ENCODE measurements around the gene MYMK. TPM values are rescaled to one million over a fixed set of nuclear protein-coding genes. Genes with fewer than 3 reads are reported as not detected.

MYMK gene
- total RNA-seq, 4 donors from 2014 or later: not detected

DNA sequence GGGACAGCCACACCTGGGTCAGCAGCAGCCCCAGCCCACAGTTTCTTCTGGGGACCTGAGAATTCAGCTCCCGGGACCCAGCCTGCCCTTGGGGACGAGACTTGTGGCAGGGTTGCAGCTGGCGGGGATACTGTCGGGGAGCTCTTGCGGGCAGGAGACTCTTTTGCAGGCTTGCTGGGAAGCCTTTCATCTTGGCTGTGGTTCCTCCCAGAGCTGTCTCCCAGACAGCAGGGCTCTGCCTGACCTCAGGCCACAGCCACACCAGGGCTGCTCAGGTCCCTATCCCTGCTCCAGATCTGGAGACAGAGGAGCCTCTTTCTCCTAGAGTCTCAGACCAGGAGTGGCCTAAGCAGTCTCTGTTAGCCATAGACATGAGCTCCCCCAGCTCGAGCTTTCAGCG is 4.7 kb upstream of the MYMK start:
- DNase-seq (ENCODE audit: low spot score) (no peak), ATAC-seq (ENCODE audit: low FRiP score) (no peak)
- TF ChIP-seq, protein P1, sequence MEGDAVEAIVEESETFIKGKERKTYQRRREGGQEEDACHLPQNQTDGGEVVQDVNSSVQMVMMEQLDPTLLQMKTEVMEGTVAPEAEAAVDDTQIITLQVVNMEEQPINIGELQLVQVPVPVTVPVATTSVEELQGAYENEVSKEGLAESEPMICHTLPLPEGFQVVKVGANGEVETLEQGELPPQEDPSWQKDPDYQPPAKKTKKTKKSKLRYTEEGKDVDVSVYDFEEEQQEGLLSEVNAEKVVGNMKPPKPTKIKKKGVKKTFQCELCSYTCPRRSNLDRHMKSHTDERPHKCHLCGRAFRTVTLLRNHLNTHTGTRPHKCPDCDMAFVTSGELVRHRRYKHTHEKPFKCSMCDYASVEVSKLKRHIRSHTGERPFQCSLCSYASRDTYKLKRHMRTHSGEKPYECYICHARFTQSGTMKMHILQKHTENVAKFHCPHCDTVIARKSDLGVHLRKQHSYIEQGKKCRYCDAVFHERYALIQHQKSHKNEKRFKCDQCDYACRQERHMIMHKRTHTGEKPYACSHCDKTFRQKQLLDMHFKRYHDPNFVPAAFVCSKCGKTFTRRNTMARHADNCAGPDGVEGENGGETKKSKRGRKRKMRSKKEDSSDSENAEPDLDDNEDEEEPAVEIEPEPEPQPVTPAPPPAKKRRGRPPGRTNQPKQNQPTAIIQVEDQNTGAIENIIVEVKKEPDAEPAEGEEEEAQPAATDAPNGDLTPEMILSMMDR (IDR thresholded peaks at IDR 0.05): no peak

- no peak for ATAC-seq (ENCODE audit: low FRiP score)
- no peak for DNase-seq (ENCODE audit: low spot score)
- TF ChIP-seq, protein P1 (IDR thresholded peaks at IDR 0.05): no peak
Measured at GRCh38 chr9:133528876-133529241, 4.1 kb upstream of the MYMK start.

DNA sequence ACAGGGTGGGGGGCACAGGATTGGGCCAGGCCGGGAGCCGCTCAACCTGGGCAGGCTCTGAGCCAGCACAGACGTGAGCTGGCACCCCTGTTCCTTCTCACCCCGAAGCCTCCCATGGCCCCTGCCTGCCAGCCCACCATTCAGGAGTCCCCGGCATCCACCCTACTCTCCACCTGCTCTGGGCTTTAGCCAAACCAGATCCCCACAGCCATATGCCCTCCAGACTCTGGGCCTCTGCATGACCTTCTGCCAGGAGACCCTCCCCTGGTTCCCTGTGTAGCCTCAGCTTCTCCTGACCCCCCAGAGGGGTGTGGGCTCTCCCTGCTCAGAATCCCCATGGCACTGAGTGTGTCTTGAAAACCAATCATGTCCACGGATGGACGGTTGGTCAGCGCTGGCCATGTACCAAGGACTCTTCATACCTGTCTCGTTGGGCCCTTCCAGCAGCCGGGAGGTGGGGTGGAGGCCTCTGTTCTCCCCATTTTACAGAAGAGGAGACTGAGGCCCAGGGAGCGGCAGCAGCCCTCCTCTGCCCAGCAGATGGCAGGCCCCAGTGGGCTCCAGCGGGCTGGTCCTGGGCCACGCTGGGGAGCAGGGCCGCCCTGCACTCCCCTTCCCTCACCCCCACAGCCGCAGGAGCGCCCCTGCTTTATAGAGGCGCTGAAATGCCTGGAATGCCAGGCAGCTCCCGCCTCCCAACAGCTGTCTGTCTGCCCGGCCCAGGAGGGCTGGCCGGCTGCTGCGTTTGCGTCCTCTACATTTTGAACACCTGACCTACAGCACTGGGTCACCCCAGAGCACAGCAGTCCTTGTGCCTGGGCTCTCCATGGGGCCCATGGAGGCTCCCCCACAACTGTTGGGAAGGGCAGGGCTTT is 3.5 kb upstream of the MYMK start:
- TF ChIP-seq, protein P1 (IDR thresholded peaks at IDR 0.05): no peak
- DNase-seq (ENCODE audit: low spot score) (no peak), ATAC-seq (ENCODE audit: low FRiP score) (no peak)

DNA sequence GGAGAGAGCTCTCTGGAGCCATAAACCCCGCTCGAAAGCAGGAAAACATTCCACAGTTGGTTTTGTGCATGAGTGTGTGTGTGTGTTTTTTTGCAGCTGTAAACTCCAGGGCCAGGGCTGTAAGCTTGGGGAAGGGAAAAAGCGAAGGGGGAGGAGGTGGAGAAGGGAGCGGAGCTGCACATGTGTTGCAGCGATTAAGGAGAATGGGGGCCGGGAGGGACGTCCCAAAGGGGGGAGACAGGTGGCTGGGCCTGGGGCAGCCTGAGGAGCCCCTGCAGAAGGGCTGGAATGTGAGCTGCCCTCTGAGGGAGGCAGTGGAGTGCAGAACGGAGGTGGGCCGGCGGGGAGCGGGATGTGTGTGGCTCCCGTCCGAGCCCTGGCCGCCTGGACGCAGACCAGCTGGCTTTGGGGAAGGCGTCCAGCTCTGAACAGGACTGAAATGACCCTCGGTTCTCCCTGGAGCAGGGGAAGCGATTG is 2.7 kb upstream of the MYMK start:
- ATAC-seq (ENCODE audit: low FRiP score) (no peak), DNase-seq (ENCODE audit: low spot score) (no peak)
- TF ChIP-seq, protein P1 (IDR thresholded peaks at IDR 0.05): no peak

DNA sequence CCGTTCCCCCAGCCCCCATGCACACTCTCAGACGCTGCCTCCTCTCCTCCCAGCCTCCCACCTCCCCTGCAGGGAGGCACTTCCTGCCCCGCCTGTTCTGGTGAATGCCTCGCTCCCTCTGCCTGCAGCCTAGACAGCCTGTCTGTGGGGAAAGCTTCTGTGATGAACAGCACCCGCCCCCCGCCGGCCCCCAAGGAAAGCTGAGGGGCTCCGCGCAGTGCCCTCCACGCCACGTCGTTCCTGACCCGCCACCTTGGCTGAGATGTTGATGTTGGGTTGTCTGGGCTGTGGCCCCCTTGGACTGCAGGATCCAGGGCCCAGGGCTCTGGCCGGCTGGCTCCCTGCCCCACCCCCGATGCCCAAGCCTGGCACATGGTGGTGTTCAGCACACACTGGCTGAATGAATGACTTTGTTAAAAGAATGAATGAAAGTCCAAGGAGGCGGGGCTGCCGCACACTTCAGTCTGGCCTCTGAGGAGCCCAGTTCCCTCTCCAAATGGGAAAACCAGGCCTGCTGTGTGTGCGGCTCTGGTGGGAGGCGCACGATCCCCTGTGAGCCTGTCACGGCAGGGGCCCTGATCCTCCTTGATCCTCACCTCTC is 2.1 kb upstream of the MYMK start:
- ATAC-seq (ENCODE audit: low FRiP score): no peak
- TF ChIP-seq, protein P1 (IDR thresholded peaks at IDR 0.05): no peak

DNA sequence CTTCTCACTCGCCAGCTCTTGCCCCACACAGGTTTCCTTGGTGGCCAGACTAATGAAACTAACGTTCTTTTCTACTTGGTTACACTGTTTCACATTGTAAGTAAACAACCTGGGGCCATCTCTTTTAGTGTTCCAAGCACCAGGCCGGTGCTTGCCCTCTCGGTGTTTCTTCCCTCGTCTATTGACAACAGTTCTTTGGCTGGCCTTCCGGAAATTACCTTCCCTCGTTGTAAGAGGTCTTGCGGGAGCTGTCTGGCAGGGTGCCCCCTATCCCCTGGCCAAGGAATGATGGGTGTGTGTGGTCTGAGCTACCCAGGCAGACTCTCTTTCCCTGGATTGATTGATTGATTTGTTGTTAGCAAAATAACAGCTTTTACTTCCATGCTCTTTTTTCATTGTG is 918 bp upstream of the MYMK start:
- ATAC-seq (ENCODE audit: low FRiP score) (no peak), DNase-seq (ENCODE audit: low spot score) (no peak)
- TF ChIP-seq, protein P1 (IDR thresholded peaks at IDR 0.05): no peak

More for the DNA sequence above, 2.1 kb upstream of the MYMK start:
- no peak for DNase-seq (ENCODE audit: low spot score)

Measured in omental fat pad (tissue), 4 donors.